DMS153 treated with DMSO at 0.1 percent for 48 hours (cell line): Measurements from ENCODE around the gene TTYH3.

Experiments used
- DNase-seq: peaks from one replicate; lab custom pipeline; 2025; ENCODE audit not compliant: unreplicated experiment; lab: John Stamatoyannopoulos, UW

Gene TTYH3

DNA sequence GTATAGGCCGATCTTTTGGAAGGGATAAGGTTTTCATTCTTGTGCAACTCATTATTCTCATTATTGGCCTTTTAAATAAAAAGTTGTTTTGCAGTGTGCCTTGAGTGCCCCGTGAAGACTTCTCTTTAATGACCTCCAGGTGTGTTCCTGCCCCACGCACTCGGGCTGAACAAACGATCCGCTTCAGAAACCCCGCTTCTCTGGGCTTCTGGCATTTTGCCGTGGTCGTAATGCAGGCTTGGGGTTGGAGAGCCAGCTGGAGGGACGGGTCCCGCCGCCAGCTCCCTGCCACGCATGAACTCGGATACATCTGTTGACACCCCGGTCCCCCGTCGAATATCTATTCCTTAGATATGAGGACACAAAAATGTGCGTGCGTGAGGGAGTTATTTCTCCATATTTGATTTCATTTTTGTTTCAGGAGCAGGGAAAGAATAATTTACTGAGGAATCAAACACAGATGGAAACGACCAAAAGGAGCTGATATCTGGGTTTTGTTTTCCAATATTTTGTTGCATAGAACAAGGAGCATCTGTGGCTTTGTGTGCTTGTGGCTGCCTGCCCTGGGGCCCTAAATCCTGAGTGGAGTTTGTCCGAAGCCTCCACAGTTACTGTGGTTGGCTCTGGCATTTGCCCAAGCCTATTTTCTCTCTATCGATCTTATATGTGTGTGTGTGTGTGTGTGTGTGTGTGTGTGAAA lies 17.0 kb upstream of the TTYH3 start:
- peak; percentile 80 for DNase-seq

GRCh38 chr7:2616387-2617324 lies 15.1 kb upstream of the TTYH3 start:
- DNase-seq: no peak

GRCh38 chr7:2617325-2617905 lies 14.4 kb upstream of the TTYH3 start:
- DNase-seq: no peak

- DNase-seq: no peak
These were observed 12.7 kb upstream of the TTYH3 start for GRCh38 chr7:2619116-2619515.

- no peak for DNase-seq
These were observed 10.5 kb upstream of the TTYH3 start for GRCh38 chr7:2621061-2621828.

GRCh38 chr7:2621948-2622640 lies 9.7 kb upstream of the TTYH3 start:
- DNase-seq: no peak

DNA sequence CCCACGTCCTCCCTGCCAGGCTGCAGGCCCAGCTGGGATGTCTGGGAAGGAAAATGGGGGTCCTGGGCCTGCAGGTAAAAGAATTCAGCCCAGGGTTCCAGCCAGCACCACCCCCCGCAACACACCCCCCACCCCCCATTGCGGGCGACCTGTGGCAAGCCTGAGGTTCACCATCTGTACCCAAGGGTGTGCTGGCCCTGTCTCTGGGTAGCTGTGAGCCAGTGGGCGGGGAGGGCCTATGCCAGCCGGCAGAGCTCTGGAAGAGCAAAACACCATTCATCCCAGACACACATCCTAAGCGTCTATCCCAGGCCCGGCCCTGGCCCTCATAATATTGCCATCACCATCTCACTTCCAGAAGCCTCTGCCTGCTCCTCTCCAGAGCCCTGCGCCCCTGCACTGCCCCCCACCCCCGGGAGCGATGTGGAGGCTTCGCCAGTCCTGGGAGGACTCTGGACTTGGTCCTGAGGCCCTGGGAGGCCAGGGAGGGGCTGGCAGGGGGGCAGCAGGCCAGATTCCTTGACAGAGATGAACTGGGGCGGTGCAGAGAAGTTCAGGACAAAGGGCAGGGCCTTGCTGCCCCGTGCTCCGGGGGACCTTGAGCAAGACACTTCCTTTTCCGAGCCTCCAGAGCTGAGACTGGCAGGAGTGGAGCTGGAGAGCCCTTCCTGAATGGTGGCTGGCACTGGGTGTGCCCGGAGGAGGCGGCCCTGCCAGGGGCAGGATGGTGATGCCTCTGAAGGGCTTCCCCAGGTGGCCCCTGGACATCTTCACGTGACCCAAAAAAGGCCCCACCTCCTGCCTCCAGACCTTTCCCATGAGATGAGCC lies 8.7 kb upstream of the TTYH3 start:
- no peak for DNase-seq

DNA sequence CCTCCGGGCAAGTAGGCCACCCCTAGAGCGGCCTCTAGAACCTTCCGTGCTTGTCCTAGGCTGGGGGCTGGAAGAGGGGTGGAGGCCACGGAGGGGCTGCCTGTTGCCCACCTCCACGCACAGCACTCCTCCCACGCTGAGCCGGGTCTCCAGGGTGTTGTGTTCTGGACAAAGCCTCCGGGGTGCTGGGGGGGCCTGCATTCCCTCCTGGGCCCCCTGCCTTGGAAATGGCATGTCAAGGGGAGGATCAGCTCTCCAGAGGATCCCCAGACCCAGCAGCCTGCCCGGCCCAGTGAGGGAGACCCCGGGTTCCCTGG lies 8.1 kb upstream of the TTYH3 start:
- no peak for DNase-seq

- no peak for DNase-seq
These were observed 7.4 kb upstream of the TTYH3 start for GRCh38 chr7:2624293-2624886.

DNA sequence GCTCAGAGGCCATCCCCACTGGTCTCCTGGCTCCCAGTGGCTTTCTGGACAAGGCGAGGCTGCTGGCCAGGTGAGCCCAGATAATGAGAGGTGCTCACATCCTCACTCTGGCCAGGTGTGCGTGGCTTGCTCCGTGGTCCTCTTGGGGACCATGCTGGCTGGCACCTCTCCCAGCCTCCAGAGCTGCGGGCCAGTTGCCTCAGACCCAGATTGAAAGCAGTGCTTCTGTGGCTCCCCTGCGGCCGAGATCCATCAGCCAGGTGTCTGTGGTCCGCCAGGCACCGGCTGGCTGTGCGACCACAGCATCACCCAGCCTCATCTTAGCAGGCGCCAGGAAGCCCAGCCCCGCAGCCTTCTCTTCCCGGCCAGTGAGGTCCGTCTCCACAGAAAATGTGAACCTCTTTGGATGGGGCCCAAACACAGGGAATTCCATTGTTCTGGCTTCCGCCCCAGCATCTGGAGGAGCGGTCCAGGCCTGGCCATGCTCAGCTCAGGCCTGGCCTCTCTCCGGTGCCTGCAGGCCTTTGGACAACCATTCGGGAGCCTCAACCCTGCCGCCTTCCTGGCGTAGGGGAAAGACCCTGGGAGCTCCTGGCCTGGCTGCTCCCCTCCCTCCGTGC lies 5.2 kb upstream of the TTYH3 start:
- no peak for DNase-seq

DNA sequence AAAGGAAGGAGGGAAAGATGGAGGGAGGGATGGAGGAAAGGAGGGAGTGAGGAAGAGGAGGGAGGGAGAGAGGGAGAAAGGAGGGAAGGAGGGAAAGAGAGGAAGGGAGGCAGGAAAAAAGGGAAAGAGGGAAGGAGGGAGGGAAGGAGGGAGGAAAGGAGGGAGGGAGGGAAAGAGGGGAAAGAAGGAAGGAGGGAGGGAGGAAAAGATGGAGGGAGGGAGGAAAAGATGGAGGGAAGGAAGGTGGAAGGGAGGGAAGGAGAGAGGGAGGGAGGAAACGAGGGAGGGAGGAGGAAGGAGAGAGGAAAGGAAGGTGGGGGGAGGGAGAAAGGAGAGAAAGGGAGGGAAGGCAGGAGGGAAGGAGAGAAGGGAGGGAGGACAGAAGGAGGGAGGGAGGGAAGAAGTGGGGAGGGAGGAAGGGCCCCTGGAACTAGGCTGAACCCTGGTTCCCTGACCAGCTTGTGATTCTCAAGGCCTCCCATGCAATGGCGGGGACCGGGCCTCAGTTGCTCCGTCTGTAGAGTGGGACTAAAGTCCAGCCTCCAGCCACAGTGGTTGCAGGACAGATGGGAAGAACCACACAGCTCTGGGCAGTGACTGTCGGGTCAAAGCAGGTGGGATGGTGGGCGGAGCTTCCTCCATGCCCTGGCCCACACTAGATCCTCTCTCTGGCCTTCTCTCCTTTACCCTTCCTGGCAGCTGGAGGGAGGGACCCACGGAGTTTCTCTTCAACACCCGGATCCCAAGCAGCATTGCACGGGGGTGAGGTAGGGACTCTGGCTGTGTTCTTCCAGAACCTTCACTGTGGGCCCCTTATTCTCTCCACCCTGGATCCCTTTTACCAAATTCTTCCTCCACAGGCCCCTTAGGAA lies 4.3 kb upstream of the TTYH3 start:
- no peak for DNase-seq

GRCh38 chr7:2628130-2628482 lies 3.7 kb upstream of the TTYH3 start:
- no peak for DNase-seq

DNA sequence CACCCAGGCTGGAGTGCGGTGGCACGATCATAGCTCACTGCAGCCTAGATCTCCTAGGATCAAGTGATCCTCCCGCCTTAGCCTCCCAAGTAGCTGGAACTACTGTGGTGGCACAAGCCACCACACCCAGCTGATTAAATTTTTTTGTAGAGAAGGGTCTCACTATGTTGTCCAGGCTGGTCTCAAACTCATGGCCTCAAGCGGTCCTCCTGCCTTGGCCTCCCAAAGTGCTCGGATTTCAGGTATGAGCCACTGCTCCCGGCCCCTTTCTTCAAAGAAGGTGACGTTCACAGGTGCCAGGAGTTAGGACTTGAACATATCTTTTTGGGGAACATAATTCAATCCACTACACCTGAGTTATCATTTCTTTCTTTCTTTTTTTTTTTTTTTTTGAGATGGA lies 2.9 kb upstream of the TTYH3 start:
- no peak for DNase-seq

DNA sequence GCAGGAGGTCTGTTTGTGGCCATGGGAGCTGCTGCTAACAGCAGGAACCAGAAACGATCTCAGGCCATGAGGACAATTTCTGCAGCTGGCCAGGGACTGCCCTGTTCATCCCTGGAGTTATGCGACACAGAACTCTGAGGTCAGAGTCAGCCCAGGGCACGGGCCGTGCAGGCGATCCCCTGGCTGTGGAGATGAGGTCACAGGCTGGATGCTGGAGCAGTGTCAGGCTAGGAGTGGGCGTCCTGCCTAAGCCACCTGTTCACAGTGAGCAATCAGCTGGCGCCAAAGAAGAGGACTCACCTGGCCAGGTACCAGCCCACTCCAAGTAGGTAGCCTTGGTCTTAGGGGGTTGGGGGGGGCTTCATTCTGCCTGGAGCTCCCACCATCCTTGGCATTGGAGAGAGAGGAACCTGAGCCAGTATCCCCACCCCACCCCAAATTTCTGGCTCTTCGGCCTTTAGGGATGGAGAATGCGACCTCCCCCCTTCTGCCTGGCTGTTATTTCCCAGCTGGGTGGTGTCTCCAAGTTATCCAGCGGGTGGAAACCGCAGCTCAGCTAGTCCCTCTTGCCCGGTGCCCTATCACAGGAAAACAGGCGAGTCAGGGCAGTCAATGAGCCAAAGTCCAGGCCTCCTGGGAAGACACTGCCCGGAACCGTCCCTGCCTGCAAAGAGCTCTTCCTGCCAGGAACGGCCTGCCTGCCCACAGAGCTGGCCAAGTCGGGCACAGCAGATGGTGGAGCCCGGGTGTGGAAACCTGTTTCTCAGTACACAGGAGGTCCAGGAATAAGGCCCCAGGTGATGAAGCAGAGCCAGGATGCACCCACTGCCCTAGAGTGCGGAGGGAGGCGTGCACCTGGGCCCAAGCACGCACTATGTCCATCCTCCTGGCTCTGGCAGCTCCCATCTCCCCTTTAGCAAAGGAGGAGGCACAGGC lies 1.8 kb upstream of the TTYH3 start:
- DNase-seq: no peak

- DNase-seq: peak; percentile 94
These were observed 1.1 kb downstream of the TTYH3 start for GRCh38 chr7:2632733-2633537.

GRCh38 chr7:2633538-2634266 lies 1.9 kb downstream of the TTYH3 start:
- DNase-seq: no peak
